ENCODE results near the gene CTNNA2. TPM values are rescaled to one million over a fixed set of nuclear protein-coding genes. Genes with fewer than 3 reads are reported as not detected.

The CTNNA2 gene
- total and polyA plus RNA-seq, 9 of the 15 experiments (the other 6 are each of a cell fraction or from before 2014, with no cell fraction given), result 0.03 to 0.40 (median 0.15) TPM

DNA sequence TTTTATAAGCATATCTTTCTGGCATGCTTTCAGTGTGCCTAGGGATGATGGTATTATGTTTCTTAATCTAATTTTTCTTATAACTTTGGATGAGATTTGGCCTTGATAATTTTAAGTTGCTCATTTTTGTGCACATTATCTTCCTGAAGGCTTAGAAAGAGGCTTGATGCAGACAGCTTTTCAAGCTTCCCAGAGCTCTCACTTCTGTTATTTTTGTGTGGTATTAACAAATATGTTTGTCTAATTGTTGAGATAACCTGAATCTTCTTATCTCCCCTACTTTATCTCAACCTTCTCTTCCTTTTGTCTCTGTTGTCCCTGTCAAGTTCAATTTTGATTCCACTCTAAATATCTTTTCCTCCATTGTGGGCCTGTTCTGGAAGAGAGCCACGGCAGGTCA, 904.9 kb downstream of the CTNNA2 start (continued):
- no peak for TF ChIP-seq ZNF444 (CRISPR knock-in tag; IDR thresholded peaks at IDR 0.05)
- no peak for TF ChIP-seq JUND (IDR thresholded peaks at IDR 0.05; ENCODE audit: borderline replicate concordance, low read depth, low read length)
- TF ChIP-seq JUND (tag; IDR thresholded peaks at IDR 0.05; ENCODE audit: borderline replicate concordance, low read depth, low read length), result no peak
- TF ChIP-seq SIRT6 (IDR thresholded peaks at IDR 0.05; ENCODE audit: low read depth, low read length), result no peak
- no peak for TF ChIP-seq TCFL5 (CRISPR knock-in tag; conservative IDR thresholded peaks at IDR 0.05)
- TF ChIP-seq ARID2 (IDR thresholded peaks at IDR 0.05), result no peak
- no peak for TF ChIP-seq POLR2A (conservative IDR thresholded peaks at IDR 0.05)
- no peak for TF ChIP-seq ZNF431 (CRISPR knock-in tag; IDR thresholded peaks at IDR 0.05)
- TF ChIP-seq, protein P1, sequence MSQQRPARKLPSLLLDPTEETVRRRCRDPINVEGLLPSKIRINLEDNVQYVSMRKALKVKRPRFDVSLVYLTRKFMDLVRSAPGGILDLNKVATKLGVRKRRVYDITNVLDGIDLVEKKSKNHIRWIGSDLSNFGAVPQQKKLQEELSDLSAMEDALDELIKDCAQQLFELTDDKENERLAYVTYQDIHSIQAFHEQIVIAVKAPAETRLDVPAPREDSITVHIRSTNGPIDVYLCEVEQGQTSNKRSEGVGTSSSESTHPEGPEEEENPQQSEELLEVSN (IDR thresholded peaks at IDR 0.05; ENCODE audit: borderline replicate concordance in 1 of 2, extremely low read depth in 1 of 2, insufficient read depth in 1 of 2, insufficient read length in 1 of 2, low read depth in 1 of 2, low read length in 1 of 2, poor library complexity in 1 of 2, severe bottlenecking in 1 of 2), result no peak
- TF ChIP-seq TBP (optimal IDR thresholded peaks at IDR 0.05; ENCODE audit: low read depth, low read length), result no peak
- TF ChIP-seq SPI1 (IDR thresholded peaks at IDR 0.05; ENCODE audit: borderline replicate concordance, low read depth, low read length), result no peak
- TF ChIP-seq TOE1 (IDR thresholded peaks at IDR 0.05; ENCODE audit: borderline replicate concordance), result no peak
- TF ChIP-seq TOE1 (CRISPR knock-in tag; IDR thresholded peaks at IDR 0.05; ENCODE audit: borderline replicate concordance, low read depth), result no peak

Data from K562 (cell line).